ENCODE results near the gene SV2C. TPM values are rescaled to one million over a fixed set of nuclear protein-coding genes. Genes with fewer than 3 reads are reported as not detected.

SV2C gene
- polyA plus RNA-seq, 1 donor: not detected

DNA sequence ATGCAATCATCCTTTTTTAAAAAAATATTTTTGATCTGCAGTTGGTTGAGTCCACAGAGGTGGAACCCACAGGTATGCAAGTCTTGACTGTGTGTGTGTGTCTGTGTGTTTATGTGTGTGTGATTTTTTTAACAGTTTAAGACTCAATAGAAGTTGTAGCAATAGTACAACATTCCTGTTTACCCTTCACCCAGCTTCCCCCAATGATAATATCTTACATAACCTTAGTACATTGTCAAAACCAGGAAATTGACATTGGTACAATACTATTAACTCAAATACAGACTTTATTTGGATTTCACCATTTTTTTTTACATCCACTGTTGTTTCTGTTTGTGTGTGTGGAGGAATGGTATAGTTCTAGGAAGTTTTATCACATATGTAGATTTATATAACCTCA lies 81.8 kb downstream of the SV2C start:
- no peak for DNase-seq

- no peak for DNase-seq
These were observed 82.7 kb downstream of the SV2C start for GRCh38 chr5:76165711-76166374.

DNA sequence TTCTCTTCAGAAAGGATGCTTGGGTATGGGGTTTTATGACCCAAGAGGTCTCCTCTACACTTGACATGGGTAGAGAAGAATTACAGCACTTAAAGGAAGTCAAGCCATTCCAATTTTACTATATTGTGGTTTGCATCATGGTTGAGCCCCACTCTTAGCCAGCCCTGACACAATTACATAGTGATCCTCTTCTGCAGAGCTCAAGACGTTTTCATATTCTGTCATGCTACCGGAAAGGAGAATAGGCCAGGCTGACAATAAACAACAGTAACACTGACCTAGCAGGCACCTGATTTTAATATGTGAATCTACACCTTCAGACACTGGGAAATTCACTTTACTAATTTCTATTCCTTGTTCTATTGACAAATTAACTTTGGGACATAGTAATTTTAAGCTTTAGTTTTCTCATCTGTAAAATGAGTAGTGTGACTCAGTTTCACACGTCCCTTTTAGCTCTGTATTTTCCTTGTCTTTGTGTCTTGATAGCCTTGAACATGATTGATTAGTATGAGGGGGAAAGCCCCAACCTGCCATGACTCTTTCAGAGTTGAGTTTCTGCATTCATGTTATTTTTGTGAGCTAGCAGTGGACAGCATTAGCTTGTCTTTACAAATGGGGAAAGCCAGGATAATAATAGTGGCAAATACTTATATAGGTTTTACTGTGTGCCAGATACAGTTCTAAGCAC lies 83.8 kb downstream of the SV2C start:
- no peak for DNase-seq

DNA sequence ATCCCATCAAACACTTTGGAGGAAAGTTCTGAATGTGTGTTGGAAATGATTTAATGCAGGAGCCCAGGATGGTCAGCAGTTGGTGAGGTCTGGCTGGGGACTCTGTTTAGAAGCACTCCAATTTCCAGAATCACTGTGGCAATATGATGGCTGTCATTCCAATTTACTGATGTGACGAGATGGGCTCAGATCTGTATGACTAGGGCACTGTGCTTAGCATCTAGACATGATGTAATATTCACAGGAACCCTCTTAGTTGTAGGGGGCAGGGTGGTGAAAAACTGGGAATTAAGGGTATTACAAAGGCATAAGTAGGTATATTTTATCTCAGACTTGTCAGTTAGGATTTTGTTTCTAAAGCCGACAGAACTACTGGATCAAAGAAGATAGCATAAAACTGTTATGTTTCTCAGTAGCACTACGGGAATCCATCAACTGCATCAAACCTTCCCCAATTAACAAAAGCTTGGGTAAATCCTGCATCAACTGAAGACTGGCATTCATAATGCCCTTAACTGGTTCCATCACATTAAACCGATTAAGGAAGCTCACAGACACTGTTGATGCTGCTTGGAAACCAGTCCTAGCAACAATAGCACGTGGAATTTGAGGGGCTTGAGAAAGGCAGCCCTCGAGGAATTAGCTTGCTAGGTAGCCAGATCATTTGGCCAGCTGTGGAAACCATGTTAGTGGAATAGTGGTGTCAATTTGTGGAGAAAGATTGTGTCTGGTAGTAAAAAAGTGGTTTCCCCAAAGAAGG lies 86.1 kb downstream of the SV2C start:
- no peak for DNase-seq

GRCh38 chr5:76174101-76174500 lies 90.9 kb downstream of the SV2C start:
- no peak for DNase-seq

DNA sequence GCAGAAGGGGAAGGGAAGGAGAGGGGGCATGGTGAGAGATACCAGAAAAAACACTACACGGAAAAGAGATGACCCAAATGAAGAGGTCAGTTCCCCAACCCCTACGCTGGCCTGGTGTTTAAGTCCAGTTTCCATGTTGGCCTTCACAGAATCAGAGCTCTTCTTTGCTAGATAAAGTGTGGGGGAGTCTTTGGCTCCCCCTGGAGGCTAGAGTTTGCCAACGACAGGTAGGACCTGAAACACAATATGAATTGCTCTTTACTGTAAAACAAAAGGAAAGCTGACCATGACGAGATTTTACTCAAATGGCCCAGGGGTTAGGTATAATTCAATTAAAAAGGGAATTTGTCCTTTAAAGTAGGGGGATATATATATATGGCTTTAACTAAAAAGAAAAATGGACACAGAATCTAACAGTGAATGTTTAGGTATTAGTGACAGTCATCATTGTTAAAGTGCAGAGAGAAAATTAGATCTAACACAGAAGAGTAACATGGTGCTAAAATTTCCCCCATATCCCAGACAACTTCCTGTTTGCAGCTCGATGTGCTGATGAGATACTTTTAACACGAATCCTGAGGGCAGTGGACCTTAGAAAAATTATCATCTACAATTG lies 92.0 kb downstream of the SV2C start:
- DNase-seq: peak; percentile 29

DNA sequence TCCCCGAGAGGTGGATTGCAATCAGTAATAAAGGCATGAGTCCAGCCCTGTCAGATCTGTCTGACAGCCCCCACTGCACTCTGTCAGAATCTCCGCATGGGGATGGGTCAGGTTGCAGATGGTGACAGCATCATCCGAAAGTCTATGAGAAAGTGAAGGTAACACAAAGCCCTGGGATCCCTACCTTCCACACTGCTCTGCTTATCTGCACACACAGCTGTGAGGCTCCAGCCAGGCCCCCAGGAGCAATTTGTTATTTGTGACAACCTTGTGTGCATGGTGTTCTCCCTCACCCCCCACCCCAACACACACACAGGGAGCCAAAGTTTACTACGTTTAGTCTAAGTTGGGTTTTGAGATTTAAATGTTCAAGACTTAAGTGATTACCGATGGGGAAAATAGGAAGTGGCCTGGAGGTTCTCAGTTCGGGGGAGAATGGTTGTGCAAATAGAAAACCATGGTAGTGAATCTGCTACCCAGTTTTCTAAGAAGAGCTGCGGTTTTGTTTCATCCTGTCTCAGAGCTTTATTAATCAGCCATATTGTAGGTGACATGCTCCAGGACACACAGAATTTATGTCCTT lies 92.7 kb downstream of the SV2C start:
- no peak for DNase-seq

GRCh38 chr5:76177978-76178377 lies 94.8 kb downstream of the SV2C start:
- no peak for DNase-seq

- DNase-seq: no peak
These were observed 95.7 kb downstream of the SV2C start for GRCh38 chr5:76178913-76179312.

DNA sequence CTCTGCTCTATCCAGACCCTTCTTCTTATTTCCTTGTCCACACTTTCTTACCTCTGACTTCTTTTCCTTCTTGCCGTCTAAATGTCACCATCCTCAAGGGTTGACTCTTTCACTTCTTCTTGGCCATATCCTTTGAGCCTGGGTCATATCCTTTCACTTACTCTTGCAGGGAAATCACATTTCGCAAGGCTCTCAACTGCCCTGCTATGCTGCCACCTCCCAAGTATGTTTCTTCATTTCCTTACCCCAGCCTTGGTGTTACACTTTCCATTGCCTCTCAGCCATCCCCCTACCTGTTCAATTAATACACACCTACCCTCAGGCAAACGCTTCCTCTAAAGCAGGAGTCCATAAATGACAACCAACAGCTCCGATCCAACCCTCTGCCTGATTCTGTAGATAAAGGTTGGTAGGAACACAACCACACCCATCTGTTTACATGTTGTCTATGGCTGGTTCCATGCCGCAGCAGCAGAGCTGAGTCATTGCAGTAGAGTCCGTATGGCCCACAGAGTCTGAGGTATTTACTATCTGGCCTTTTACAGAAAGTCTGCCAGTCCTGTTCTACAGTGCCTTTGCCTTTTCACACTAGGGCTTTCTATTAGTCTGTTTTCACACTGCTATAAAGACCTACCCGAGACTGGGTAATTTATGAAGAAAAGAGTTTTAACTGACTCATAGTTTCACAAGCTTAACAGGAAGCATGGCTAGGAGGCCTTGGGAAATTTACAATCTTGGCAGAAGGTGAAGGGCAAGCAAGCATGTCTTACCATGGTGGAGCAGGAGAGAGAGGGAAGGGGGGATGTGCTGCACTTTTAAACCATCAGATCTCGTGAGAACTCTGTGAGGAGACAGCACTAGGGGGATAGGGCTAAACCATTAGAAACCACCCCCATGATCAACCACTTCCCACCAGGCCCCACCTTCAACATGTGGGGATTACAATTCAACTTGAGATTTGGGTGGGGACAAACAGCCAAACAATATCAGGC lies 97.9 kb downstream of the SV2C start:
- DNase-seq: no peak

GRCh38 chr5:76187386-76187785 lies 104.2 kb downstream of the SV2C start:
- DNase-seq: no peak

- DNase-seq: no peak
These were observed 107.2 kb downstream of the SV2C start for GRCh38 chr5:76190356-76190755.

DNA sequence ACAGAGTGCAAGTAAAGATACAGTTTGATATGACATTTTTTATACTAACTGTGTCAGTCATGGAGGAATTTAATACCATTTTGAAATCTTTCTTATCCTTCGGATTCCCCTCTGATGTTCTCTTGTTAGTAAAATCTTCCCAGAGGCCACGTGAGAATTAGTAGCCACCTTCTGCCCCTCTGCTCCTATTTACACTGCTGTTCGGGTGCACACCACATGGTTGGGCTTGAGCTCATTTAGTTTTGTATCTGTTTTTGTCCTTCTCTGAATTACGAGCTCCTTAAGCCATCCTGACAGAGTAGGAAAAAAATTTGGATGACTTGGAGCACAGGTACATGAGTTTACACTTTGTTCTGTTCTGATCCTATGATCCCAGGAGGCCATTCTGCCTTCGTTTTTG lies 109.7 kb downstream of the SV2C start:
- DNase-seq: no peak

GRCh38 chr5:76193635-76194034 lies 110.5 kb downstream of the SV2C start:
- DNase-seq: no peak

GRCh38 chr5:76194340-76194739 lies 111.2 kb downstream of the SV2C start:
- DNase-seq: no peak

DNA sequence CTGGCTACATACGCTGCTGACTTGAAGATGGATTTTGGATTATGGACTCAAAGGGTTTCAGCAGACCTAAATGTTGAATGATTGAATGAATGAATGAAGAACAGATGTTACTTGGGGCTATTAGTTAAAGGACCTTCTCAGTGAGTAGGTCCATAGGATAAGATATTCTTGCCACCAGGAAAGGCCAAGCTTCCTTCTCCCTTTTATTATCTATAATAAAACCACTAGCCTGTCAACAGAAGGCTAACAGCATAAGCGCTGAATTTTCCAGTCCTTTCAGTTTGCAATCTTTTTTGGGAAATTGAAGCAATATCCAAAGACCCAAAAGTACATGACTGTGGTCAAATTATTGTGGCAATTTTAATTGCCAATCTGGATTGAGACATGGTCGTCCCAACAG lies 113.3 kb downstream of the SV2C start:
- no peak for DNase-seq

GRCh38 chr5:76196886-76197489 lies 113.8 kb downstream of the SV2C start:
- no peak for DNase-seq

DNA sequence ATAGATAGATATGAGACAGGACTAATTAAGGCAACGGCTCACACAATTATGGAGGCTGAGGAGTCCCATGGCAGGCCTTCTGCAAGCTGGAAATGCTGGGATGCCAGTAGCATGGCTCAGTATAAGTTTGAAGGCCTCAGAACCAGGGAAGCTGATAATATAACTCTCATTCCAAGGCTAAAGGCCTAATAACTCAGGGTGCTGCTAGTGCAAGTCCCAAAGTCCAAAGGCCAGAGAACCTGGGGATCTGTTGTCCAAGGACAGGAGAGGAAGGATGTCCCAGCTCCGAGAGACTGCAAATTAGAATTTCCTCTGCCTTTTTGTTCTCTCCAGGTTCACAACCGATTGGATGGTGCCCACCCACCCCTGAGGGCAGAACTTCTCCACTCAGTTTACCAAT lies 114.5 kb downstream of the SV2C start:
- DNase-seq: no peak

- DNase-seq: peak; percentile 12
These were observed 116.4 kb downstream of the SV2C start for GRCh38 chr5:76199336-76200318.

DNA sequence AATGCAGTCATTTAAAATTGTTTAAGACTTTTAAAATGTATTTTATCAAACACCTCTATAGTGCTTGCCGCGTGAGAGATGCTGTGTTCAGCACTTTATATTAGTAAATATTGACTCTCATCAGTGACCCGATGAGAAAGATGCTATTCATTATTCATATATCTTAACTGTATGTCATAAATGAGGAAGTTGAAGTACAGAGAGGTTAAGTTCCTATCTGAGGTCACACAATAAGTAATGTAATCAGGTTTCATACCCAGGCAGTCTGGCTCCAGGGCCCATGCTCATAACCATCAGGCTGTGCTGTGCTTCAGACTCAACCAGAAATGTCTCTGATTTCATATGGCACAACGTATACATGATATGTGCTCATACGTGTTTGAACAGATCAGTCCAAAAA lies 119.0 kb downstream of the SV2C start:
- no peak for DNase-seq

Measured in hindlimb muscle (tissue), 1 donor.